Right ventricle myocardium inferior (tissue), 1 donor: ENCODE results near the gene MRPL16. TPM values are rescaled to one million over a fixed set of nuclear protein-coding genes. Genes with fewer than 3 reads are reported as not detected.
"Not testable (repeated sequence)": the region's sequence is repeated elsewhere in the genome, so short reads cannot be mapped to it uniquely, and the experiment has no call there.

ENCODE experiments used
- ATAC-seq: fragments of 200-7000 bp; cut with Tn5 transposase; one replicate; pipeline ENCODE4 v1.9.1; 2020; ENCODE audit warnings: mild to moderate bottlenecking, moderate library complexity
- DNase-seq: peaks from one replicate; pipeline ENCODE4 v3.0.0; 2021; ENCODE audit errors: missing footprints
- intact Hi-C: fragments of 100-400 bp; cut with DNase I; formaldehyde crosslinking; loops from one replicate; pipeline ENCODE4 v1.11.0; 2022
- long read RNA-seq: library from polyadenylated mRNA; unstranded; transcript quantifications from one replicate; pipeline ENCODE4 v2.0.0, GENCODE V29; 2021
- total RNA-seq: library from RNA; stranded (reverse); fragmentation: NEBNext Ultra II Directional; extraction: Animal tissue kit (Norgen Biotek cat#: 25700); gene quantifications from one replicate; pipeline ENCODE4 v1.2.1, GENCODE V29; 2021
- donor health status: DM: no; HTN: yes; CAD: no; lungs with severe emphysema.

Gene MRPL16
- 92.9 TPM for total RNA-seq
- long read RNA-seq, transcript MRPL16-201 (4 exons, 1,182 nt) = major isoform, 54 of 59 reads
- long read RNA-seq, partial matches to known transcripts = 4 of 59 reads
- long read RNA-seq, other reads (novel, unspliced or antisense) = 1 of 59 reads

DNA sequence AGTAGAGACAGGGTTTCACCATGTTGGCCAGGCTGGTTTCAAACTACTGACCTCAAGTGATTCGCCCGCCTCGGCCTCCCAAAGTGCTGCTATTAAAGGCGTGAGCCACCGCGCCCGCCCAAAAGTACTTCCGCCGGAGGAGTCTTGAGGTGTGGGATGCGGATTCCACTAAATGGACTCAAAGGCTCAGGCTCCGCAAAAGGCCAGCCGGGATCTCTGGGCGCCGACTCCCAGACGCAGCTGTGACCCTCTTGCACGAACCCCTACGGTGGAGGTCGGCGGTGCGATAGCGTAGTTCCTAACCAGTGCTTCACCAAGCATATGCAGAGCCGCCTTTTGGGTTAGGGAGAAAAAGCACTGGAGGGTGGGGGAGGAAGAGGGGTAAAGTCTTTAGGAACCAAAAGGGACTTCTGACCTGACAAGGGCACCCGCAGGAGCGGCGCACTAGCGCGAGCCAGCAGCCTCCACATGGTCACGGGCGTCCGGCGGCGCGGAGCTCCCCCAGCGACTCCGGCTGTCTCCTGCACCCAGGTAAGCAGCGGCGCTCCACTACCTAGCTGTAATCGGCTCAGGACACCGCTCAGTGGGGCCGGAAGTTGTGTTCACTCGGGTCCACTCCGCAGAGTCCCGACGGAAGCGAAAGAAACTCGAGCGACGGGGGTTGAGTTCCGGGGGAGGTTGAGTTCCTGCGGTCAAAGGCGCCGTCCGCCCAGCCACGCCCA is at the start of gene MRPL16:
TSS of gene MRPL16 (minus strand) at position 590 of the 722 bp plus-strand sequence. CDS start at position 470, 120 bp downstream.
- DNase-seq (peak; percentile 90), ATAC-seq (peak; percentile 98)
- intact Hi-C loops = loop anchor here (2.0 kb wide), 1 partner anchor 56 kb away; the partner anchor contains the start of gene STX3

DNA sequence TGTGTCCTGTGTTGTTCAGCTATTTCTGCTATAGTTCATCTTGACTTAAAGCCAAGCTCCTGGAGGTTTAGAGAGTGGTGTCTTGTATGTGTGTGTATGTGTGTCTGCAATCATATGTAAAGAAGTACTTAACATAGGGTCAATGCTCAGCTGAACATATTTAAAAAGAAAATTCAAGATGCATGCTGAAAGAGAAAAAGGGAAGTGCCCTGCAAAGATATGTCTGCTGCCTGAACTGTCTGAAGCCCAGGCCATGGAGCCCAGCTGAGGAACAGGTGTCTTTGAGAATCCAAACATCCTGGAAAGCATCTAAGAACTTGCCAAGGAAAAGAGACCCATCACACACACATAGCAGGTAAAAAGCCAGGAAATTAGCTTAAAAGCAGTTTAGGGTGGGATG is 49.1 kb upstream of the MRPL16 start:
- DNase-seq = no peak
- intact Hi-C loops = no loop called here
- ATAC-seq = no peak

DNA sequence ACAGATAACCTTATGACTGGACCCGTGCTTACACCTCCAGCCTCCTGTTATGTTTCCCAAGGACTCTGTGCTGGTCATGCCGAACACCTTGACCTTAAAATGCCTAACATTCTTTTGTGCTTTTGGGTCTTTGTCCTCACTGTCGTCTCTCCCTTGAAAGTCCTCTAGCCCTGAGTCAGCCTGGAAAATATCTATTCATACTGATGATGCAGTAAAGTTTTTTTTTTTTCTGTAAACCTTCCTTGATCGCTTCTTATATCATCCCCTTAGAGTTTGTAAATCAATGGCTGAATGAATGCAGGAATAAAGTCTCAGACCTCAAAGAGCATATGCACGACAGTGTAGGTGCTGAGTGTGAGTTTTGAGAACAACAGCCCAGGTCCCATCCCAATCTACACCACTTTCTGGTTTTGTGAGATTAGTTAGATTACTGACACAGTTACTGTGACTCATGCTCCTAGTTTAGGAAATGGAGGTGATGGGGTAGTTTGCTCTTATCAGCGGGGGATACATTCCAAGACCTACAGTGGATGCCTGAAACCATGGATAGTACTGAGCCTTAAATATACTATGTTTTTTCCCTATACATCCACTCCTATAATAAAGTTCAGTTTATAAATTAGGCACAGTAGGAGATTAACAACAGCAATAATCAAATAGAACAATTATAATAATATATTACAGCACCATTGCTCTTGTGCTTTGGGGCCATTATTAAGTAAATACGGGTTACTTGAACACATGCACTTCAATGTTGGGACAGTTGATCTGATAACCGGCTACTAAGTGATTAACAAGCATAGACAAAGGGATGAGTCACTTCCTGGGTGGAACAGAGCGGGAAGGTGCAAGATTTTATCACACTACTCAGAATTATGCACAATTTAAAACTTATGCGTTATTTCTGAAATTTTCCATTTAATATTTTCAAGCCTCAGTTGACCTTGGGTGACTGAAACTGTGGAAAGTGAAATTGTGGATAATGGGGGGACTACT is 47.2 kb upstream of the MRPL16 start:
- intact Hi-C loops = no loop called here
- DNase-seq (no peak), ATAC-seq (no peak)

DNA sequence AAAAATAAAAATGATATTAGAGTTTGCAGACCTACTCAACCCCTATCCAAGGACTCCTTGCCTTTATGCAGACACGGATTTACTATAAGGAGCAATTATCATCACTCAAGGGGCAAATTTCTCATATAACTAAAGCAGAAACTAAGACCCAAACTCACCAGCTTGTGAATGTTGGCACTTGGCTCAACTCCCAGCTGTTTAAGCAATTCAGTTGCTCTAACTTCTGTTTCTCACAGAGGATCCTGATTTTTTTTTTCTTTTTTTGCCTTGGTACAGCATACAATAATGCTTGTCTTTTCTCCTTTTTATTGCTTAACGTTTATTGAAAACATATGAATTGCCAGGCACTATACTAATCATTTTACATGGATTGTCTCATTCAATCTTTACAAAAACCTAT is 44.3 kb upstream of the MRPL16 start:
- DNase-seq (no peak), ATAC-seq (no peak)
- intact Hi-C loops = no loop called here

DNA sequence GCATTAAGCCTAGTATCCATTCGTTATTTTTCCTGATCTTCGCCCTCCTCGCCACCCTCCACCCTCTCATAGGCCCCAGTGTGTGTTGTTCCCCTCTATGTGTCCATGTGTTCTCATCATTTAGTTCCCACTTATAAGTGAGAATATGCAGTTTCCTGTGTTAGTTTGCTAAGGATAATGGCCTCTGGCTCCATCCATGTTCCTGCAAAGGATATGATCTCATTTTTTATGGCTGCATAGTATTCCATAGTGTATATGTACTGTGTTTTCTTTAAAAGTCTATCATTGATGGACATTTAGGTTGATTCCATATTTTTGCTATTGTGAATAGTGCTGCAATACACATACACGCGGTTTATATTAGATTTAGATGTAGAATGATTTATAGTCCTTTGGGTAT is 40.8 kb upstream of the MRPL16 start:
- ATAC-seq, DNase-seq, intact Hi-C loops: not testable (repeated sequence)

DNA sequence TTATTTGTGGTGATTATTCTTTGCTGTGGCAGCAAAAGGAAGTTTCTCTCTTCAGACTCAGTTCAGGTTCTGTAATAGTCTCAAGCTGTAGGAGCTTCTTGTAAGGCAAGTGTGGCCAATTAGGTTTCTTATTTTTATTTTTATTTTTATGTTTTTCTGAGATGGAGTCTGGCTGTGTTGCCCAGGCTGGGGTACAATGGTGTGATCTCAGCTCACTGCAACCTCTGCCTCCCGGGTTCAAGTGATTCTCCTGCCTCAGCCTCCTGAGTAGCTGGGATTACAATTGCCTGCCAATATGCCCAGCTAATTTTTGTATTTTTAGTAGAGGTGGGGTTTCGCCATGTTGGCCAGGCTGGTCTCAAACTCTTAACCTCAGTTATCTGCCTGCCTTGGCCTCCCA is 39.0 kb upstream of the MRPL16 start:
- intact Hi-C loops, ATAC-seq, DNase-seq: not testable (repeated sequence)

DNA sequence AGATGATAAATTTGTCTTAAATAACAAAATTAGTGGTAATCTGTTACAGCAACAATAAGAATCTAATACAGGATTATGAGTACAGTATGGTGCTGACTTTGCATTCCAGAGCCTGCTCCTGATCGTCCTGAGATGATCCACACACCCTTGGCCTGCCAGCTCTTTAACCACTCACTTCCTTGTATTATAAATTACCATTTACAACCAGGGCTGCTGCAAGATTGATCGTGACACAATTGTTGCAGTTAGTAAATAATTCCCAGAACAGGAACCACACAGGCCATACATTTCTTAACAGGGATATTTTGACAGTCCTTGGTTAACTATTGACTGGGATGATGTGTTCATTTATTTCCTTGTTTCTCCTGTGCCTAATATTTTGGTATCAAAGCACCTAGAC is 38.6 kb upstream of the MRPL16 start:
- no peak for DNase-seq
- intact Hi-C loops = no loop called here
- no peak for ATAC-seq

DNA sequence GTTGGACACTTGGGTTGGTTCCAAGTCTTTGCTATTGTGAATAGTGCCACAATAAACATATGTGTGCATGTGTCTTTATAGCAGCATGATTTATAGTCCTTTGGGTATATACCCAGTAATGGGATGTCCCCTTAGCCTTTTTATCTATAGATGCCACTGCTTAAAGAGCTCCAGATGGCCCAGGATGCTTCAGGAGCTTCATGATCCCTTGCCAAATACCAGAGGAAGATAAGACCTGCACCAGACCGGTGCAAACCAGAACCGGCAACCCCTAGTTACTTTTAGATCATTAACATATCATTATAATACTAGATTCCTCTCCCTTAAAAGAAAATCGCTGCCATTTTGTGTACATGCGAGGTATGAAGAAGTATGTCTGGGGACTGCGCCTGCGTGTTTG is 37.9 kb upstream of the MRPL16 start:
- ATAC-seq, intact Hi-C loops, DNase-seq: not testable (repeated sequence)

DNA sequence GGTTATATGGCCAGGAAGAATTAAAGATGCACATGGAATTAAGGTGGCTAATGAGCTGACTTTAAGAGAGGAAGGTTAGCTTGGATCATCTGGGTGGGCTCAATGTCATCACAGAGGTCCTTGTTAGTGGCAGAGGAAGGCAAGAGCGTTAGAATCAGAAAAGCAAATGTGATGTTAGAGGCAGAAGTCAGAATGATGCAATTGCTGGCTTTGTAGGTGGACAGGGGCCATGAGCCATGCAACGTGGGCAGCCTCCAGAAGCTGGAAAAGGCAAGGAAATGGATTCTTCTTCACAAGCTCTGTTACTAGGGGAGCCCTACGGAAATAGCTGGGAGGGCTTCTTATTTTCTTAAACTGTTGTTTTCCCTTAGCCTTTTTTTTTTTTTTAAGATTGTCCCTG is 37.0 kb upstream of the MRPL16 start:
- no peak for ATAC-seq
- intact Hi-C loops = no loop called here
- no peak for DNase-seq

DNA sequence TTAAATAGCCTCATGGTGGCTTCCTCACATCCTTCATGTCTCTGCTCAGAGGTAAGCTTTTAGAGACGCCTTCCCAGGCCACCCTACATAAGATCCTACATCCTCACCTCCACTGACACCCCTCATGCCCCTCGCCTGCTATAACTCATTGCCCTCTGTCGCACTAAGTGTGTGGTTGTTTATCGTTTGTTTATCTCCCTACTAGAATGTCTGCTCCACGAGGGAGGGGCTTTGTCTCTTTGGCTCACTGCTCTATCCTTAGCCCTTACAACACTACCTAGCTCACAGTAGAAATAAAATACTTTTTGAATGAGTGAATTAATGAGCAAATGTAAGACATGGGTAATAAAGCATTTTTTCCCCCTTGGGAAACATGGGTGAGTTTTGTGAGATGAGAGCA is 36.0 kb upstream of the MRPL16 start:
- DNase-seq = no peak
- ATAC-seq = no peak
- intact Hi-C loops = no loop called here

DNA sequence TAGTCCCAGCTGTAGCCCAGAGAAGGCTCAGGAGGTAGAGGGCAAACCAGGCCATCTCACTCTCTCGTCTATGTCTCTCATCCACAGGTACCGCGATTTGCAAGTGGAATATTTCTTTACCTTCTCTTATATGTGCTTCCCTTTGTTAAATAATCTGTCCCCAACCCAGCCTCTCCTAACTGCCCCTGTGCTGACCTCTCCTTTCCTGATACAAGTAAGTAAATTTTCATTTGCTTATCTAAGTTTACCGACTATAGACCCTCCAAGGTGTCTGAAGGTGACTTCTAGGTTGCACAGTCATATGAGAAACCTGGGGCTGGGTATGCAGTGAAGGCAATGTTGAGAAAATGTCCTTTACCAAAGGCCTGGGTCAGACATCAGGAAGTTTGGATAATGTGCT is 34.8 kb upstream of the MRPL16 start, which contains the start of gene CBLIF:
TSS of gene CBLIF (minus strand) at position 101 of the 400 bp plus-strand sequence. CDS start at position 55, 46 bp downstream.
- ATAC-seq (no peak), DNase-seq (no peak)
- intact Hi-C loops = no loop called here

DNA sequence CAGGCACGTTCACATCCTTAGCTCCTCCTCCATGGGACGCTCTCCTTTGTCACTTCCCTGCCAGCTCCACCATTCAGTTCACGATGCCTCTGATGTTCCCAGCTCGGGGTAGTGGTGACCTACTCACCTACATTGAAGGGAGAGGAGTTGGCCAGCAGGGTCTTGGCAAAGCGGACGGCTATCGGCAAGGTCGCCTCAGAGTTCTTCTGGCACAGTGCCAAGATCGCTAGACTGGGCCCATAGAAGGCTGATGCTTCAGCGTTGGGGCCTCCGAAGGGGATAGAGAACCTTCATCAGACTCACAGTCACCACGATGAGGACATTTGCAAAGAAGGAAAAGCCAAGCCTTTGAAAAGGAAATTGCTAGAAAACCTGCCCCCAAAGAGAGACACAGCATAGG is 31.7 kb upstream of the MRPL16 start:
- DNase-seq (no peak), ATAC-seq (no peak)
- intact Hi-C loops = no loop called here

DNA sequence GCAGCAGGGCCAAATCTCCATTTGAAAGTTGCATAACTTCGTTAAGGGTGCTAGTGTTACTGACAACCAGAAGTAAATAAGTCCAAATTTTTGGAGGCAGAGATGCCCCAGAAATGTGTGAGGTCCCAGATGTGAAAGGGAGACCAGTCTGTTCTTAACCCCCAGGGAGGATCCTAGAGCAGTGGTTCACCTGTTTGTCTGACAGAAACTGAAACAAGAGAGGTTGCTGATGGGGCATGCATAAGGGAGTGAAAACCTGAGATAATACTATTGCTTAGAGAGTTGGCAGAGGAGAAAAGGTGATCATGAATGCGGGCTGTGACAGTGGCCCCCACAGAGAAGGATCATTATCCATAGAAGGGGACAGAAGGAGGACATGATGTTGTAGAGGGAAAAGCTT is 30.9 kb upstream of the MRPL16 start:
- ATAC-seq = no peak
- intact Hi-C loops = no loop called here
- DNase-seq = no peak

DNA sequence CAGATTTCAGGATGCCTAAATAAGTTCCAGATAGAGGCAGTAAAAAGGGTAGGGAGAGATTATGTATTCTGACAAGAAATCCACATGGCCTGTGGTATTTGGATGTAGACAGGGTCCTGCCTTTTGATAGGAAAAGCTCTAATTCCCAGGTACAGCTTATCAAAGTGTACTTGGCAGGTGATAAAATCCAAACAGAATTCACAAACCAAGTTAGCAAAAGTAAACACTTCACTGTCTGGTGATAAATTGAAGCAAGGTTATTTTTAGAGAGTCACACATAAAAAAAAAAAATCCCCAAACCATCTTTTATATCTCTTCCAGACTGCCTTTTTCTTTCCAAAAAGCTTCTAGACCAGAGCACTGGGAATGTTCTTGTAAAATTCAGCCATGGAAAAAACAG is 29.0 kb upstream of the MRPL16 start:
- DNase-seq = no peak
- ATAC-seq = no peak
- intact Hi-C loops = no loop called here

DNA sequence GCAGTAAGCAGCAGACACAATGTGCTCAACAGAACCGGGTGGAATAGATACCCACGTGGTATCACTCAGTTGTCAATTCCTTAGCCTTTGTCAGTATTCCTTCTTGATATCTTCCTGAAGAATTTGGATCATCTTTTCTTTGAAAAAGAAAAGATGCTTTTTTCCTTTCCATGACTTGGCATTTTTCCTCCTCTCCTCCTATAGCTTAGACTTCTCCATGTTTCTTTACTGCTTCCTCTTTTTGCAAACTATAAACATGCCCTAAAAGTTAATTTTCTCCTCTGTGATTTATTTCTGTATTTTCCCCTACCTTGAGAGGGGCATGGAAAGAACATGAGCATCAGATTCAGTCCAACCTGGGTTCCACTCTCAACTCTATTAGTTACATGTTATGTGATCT is 23.0 kb upstream of the MRPL16 start:
- intact Hi-C loops = no loop called here
- DNase-seq (no peak), ATAC-seq (no peak)

DNA sequence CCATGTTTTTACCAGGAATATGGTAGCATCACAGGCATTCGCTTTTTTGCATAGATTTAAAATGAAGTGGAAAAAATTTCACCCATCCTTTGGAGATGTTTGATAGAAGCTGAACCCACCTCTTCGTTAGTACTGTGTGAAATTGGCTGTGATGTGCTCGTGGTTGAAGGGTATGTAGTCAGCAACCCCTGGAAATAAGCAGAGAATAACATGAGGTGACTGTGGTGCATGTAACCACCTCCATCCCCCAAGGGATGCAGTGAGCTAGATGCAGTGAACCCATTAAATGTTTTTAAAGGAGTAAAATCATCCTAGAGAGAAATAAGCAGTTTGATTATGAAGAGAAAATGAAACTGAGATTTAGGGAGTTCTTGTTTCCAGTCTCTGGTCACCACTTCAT is 18.8 kb upstream of the MRPL16 start:
- no peak for ATAC-seq
- intact Hi-C loops = no loop called here
- DNase-seq = no peak

DNA sequence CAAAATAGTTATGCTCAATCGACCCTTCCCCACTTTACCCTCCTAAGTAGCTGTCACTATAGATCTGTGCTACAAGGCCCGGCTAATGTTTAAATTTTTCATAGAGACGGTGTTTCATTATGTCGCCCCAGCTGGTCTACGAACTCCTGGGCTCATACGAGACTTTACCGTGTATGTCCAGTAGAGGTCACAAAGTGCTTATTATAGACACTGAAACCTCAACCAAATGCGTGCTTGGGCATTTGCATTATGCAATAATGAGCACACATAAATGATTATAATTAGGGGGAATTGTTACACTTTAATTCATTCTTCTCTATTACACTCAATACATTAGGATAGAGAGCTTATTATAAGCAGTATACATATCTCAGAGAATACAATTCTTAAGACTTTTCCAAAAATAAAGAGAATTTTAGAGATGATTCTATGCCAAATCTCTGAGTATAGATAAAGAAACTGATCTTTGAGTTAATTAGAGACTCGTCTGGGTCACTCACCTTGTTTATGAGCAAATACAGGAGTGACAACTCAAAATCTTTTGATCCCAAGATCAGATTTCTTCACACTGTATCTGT is 12.5 kb upstream of the MRPL16 start:
- DNase-seq (no peak), ATAC-seq (peak; percentile 69)
- intact Hi-C loops = loop anchor here (2.0 to 5.0 kb wide), 3 partner anchors 94 to 369 kb away; no protein-coding TSS in a partner anchor

DNA sequence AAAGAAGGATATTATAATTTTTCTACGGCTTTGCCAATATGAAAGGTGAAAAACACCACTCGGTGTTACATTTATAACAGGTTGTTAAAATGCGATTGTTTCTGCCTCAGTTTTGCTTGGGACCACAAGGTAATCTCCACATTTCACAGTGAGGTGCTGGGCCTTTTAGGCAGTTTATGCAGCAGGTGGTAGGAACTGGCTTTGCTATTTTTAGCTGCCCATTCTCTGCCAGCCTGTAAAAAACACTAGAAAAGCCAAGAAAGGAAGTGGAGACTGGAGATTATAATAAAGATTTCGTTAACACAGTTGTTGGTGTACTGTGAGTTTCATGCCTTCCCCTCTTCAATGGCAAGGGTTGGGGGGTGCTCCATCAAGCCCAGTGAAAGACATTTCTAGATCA is 8.0 kb upstream of the MRPL16 start:
- ATAC-seq (no peak), DNase-seq (no peak)
- intact Hi-C loops = no loop called here

DNA sequence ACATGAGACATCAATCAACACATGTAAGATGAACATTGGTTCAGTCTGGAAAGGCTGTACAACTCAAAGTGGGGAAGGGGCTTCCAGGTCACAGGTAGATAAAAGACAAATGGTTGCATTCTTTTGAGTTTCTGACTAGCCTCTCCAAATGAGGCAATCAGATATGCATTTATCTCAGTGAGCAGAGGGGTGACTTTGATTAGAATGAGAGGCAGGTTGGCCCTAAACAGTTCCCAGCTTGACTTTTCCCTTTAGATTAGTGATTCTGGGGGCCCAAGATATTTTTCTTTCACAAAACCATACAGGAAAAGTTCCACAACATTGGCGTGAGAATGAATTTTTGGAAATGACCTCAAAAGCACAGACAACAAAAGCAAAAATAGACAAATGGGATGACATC is 5.9 kb upstream of the MRPL16 start:
- ATAC-seq, intact Hi-C loops, DNase-seq: not testable (repeated sequence)
